HL-60 (cell line): ENCODE data around the gene KIFC3.

Experiments used
- DNase-seq, 2 experiments: peaks; one replicate each; pipeline ENCODE4 v3.0.0-alpha.2; 2010 to 2020; ENCODE audit warnings: low read depth in 1 of 2, low spot score in 1 of 2
- H3K27ac ChIP-seq: fragments of 250-450 bp; sonication (Bioruptor Pico); replicated peaks from 2 replicates; pipeline ENCODE4 v1.5.1; 2020; ENCODE audit warnings: mild to moderate bottlenecking, moderate library complexity
- H3K27me3 ChIP-seq: fragments of 250-450 bp; sonication (Bioruptor Pico); 2 replicates; pipeline ENCODE4 v1.5.1; 2021; ENCODE audit warnings: mild to moderate bottlenecking, moderate library complexity; ENCODE audit not compliant: insufficient read depth, poor library complexity, severe bottlenecking
- H3K4me3 ChIP-seq: replicated peaks from 2 replicates; pipeline ENCODE4 v1.5.1; 2011; ENCODE audit warnings: mild to moderate bottlenecking, control low read depth, low read length; ENCODE audit not compliant: insufficient read depth
- GABPA ChIP-seq: IDR thresholded peaks from 2 replicates; pipeline ENCODE4 v1.6.1; 2012; ENCODE audit warnings: low read depth
- POLR2AphosphoS5 ChIP-seq: IDR thresholded peaks from 2 replicates; pipeline ENCODE4 v1.6.1; 2012; ENCODE audit warnings: low read depth
- SPI1 ChIP-seq: IDR thresholded peaks from 2 replicates; pipeline ENCODE4 v1.6.1; 2012; ENCODE audit warnings: low read depth, mild to moderate bottlenecking, borderline replicate concordance
- TF ChIP-seq, protein P1 (sequence below): IDR thresholded peaks from one replicate; pipeline ENCODE4 v1.5.1; 2011; ENCODE audit warnings: low read length, control low read depth, inconsistent platforms; ENCODE audit not compliant: insufficient read depth
- TF ChIP-seq, protein P2 (sequence below): IDR thresholded peaks from 2 replicates; pipeline ENCODE4 v1.6.1; 2012; ENCODE audit warnings: low read depth; ENCODE audit not compliant: insufficient replicate concordance

Gene KIFC3

GRCh38 chr16:57725151-57725550 lies 77.1 kb downstream of the KIFC3 start:
- Histone ChIP-seq H3K4me3 (no peak overlapping the region), H3K27ac (no peak overlapping the region), H3K27me3 (no peaks in the 10 kb centered on the region)
- no peak for DNase-seq
- TF ChIP-seq SPI1 (no peak), GABPA (no peak)

DNA sequence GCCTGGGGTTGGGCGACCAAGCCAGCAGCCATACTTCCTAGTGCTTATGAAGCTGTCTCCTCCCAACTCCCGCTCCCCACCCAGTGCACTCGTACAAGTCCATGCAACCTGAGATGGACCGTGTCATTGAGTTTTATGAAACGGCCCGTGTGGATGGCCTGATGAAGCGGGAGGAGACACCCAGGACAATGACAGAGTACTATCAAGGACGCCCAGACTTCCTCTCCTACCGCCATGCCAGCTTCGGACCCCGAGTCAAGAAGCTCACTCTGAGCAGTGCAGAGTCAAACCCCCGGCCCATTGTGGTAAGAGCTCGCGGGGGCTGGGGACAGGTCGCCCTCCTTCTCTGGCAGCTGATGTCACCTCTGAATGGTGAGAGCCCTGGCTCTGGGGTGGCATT lies 77.8 kb downstream of the KIFC3 start:
- no peak for TF ChIP-seq GABPA
- TF ChIP-seq SPI1: no peak
- TF ChIP-seq, protein P1, sequence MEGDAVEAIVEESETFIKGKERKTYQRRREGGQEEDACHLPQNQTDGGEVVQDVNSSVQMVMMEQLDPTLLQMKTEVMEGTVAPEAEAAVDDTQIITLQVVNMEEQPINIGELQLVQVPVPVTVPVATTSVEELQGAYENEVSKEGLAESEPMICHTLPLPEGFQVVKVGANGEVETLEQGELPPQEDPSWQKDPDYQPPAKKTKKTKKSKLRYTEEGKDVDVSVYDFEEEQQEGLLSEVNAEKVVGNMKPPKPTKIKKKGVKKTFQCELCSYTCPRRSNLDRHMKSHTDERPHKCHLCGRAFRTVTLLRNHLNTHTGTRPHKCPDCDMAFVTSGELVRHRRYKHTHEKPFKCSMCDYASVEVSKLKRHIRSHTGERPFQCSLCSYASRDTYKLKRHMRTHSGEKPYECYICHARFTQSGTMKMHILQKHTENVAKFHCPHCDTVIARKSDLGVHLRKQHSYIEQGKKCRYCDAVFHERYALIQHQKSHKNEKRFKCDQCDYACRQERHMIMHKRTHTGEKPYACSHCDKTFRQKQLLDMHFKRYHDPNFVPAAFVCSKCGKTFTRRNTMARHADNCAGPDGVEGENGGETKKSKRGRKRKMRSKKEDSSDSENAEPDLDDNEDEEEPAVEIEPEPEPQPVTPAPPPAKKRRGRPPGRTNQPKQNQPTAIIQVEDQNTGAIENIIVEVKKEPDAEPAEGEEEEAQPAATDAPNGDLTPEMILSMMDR: no peak
- TF ChIP-seq, protein P2, sequence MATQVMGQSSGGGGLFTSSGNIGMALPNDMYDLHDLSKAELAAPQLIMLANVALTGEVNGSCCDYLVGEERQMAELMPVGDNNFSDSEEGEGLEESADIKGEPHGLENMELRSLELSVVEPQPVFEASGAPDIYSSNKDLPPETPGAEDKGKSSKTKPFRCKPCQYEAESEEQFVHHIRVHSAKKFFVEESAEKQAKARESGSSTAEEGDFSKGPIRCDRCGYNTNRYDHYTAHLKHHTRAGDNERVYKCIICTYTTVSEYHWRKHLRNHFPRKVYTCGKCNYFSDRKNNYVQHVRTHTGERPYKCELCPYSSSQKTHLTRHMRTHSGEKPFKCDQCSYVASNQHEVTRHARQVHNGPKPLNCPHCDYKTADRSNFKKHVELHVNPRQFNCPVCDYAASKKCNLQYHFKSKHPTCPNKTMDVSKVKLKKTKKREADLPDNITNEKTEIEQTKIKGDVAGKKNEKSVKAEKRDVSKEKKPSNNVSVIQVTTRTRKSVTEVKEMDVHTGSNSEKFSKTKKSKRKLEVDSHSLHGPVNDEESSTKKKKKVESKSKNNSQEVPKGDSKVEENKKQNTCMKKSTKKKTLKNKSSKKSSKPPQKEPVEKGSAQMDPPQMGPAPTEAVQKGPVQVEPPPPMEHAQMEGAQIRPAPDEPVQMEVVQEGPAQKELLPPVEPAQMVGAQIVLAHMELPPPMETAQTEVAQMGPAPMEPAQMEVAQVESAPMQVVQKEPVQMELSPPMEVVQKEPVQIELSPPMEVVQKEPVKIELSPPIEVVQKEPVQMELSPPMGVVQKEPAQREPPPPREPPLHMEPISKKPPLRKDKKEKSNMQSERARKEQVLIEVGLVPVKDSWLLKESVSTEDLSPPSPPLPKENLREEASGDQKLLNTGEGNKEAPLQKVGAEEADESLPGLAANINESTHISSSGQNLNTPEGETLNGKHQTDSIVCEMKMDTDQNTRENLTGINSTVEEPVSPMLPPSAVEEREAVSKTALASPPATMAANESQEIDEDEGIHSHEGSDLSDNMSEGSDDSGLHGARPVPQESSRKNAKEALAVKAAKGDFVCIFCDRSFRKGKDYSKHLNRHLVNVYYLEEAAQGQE: no peak
- no peak for TF ChIP-seq POLR2AphosphoS5
- no peak for DNase-seq
- Histone ChIP-seq H3K27me3 (no peaks in the 10 kb centered on the region), H3K4me3 (no peak overlapping the region), H3K27ac (no peak overlapping the region)

GRCh38 chr16:57723170-57723569 lies 79.1 kb downstream of the KIFC3 start:
- no peak for TF ChIP-seq POLR2AphosphoS5
- TF ChIP-seq, protein P2: no peak
- TF ChIP-seq, protein P1: no peak
- no peak for TF ChIP-seq GABPA
- TF ChIP-seq SPI1: no peak
- DNase-seq: no peak
- Histone ChIP-seq H3K27me3 (no peaks in the 10 kb centered on the region), H3K4me3 (no peak overlapping the region), H3K27ac (no peak overlapping the region)

DNA sequence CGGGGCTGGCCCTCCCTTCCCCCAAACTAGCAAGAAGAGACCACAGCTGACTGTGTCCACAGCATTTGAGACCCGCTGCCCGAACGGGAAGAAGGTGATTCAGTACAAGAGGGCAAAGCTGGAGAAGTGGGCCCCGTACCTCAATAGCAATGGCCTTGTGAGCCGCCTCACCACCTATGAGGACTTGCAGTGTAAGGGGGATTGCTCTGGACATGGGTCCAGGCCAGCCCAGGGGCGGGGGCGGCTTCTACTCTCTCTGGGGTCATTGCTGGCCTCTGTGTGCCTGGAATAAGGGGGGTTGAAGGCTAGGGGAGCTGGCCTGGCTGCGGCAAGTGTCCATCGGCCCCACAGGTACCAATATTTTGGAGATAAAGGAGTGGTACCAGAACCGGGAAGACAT lies 79.6 kb downstream of the KIFC3 start:
- DNase-seq: no peak
- H3K27ac ChIP-seq: no peak overlapping the region
- H3K4me3 ChIP-seq: no peak overlapping the region
- no peak for TF ChIP-seq GABPA
- TF ChIP-seq POLR2AphosphoS5: no peak
- TF ChIP-seq SPI1: no peak
- TF ChIP-seq, protein P2: no peak
- TF ChIP-seq, protein P1: no peak
- no peaks in the 10 kb centered on the region for H3K27me3 ChIP-seq
